ENCODE measurements around the gene TRABD. TPM values are rescaled to one million over a fixed set of nuclear protein-coding genes. Genes with fewer than 3 reads are reported as not detected.

Gene TRABD
- total RNA-seq, 1 experiment from 2014 or later, result 55.7 TPM

GRCh38 chr22:50243685-50244419, 58.1 kb downstream of the TRABD start:
- intact Hi-C loops (cut with micrococcal nuclease; ENCODE audit: unreplicated experiment), result no loop called here
- TSS peak; percentile 54 for BruUV-seq (replicated peaks)
- ATAC-seq, result no peak

DNA sequence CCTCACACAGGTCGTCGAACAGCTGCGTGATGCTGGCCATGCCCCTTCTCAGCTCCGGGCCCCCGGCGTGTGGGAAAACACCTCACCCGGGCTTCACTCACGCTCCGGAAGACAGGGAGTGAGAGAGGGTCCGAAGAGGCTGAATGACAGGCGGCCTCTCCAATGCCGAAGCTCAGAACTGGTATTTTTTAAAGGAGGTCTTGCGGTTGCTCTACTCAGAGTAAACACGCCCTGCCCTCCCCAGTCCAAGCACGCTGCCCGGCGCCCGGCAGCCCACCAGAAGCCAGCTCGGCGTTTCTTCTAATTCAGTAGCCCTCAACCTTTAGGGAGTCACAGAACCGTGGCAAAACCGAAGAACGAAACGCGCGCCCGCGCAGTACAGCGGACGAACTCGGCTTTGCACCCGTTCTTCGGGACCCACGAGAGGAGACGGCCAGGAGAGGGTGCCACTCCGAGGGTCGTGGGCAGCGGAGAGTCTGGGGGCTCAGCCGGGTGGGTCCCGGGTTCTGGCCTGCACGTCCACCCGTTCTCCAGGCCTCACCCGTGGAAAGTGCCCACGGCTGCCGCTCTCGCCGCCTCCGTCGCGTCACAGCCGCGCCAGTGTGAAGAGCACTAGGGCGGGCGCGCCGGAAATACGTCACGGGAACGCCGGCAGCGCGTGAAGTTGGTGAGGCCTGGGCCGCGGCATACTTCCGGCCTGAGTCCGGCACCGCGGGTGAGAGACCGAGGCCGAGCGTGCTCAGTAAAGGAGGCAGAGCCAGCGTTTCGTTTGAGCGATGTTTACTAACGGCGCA, 58.9 kb downstream of the TRABD start, which contains the start of gene TUBGCP6:
Gene TUBGCP6, minus strand, starts transcription at position 604 of the 794 bp plus-strand sequence. Its CDS starts 564 bp downstream, at position 40.
- DNase-seq (ENCODE audit: low read depth, low spot score), result no peak
- ChIA-PET CTCF (interaction anchor here (0.6 kb wide), 1 partner anchor 85 kb away, joined by 14 read pairs; no protein-coding TSS in a partner anchor), POLR2A (interaction anchor here (0.8 kb wide), 1 partner anchor 41 kb away, joined by 5 read pairs; no protein-coding TSS in a partner anchor)
- no peaks in the 10 kb centered on the region for H3K9me3 ChIP-seq (ENCODE audit: control insufficient read depth, insufficient read depth, low read depth, low read length)
- peak within 1 kb of the TSS; percentile 78 to 79 for H3K4me3 ChIP-seq (ENCODE audit: low read depth in 2 of 2, low read length in 2 of 2)
- 0 out of 4 replicates have a peak, but pooled peaks of 1 of the 2 experiments have one; percentile 33 for TF ChIP-seq REST (IDR thresholded peaks at IDR 0.05; ENCODE audit: insufficient read depth in 1 of 2, low read depth in 2 of 2, low read length in 1 of 2)
- TF ChIP-seq POLR2AphosphoS5 (IDR thresholded peaks at IDR 0.05; ENCODE audit: low read depth, low read length), result peak; percentile 85
- TF ChIP-seq CTCF (IDR thresholded peaks at IDR 0.05), result no peak
- in situ Hi-C loops (cut with HindIII; ENCODE audit: low pct_unique_long_range_greater_than_20kb, low sequenced_read_pairs) (no loop called here), intact Hi-C loops (cut with micrococcal nuclease; ENCODE audit: unreplicated experiment) (no loop called here)
- H3K36me3 ChIP-seq (ENCODE audit: control insufficient read depth, insufficient read depth, low read length), result no peaks in the 10 kb centered on the region; the same call in 1 of the 2 replicates
- peaks cover 4% of the 10 kb centered on the region; the same call in 1 of the 2 replicates for H3K4me1 ChIP-seq (ENCODE audit: control insufficient read depth, insufficient read depth, low read length)
- peak within 1 kb of the TSS; percentile 84 for H3K27ac ChIP-seq (ENCODE audit: low read length)
- H3K27me3 ChIP-seq (ENCODE audit: control insufficient read depth, insufficient read depth, low read length), result no peaks in the 10 kb centered on the region
- peak; percentile 87 for ATAC-seq
- no TSS peak for BruUV-seq (replicated peaks)

More at GRCh38 chr22:50243685-50244419, 58.1 kb downstream of the TRABD start:
- no peak for TF ChIP-seq REST (IDR thresholded peaks at IDR 0.05; ENCODE audit: insufficient read depth in 1 of 2, low read depth in 2 of 2, low read length in 1 of 2)
- no peak for TF ChIP-seq POLR2AphosphoS5 (IDR thresholded peaks at IDR 0.05; ENCODE audit: low read depth, low read length)
- no peak for TF ChIP-seq SIN3A (IDR thresholded peaks at IDR 0.05; ENCODE audit: borderline replicate concordance, insufficient read depth, low read depth, low read length)
- no peak for DNase-seq (ENCODE audit: low read depth, low spot score)
- Histone ChIP-seq H3K27me3 (ENCODE audit: control insufficient read depth, insufficient read depth, low read length) (no peaks in the 10 kb centered on the region), H3K36me3 (ENCODE audit: control insufficient read depth, insufficient read depth, low read length) (no peaks in the 10 kb centered on the region; the same call in 1 of the 2 replicates), H3K27ac (ENCODE audit: low read length) (peak overlapping the region; percentile 84), H3K9me3 (ENCODE audit: control insufficient read depth, insufficient read depth, low read depth, low read length) (no peaks in the 10 kb centered on the region), H3K4me1 (ENCODE audit: control insufficient read depth, insufficient read depth, low read length) (no peaks in the 10 kb centered on the region), H3K4me3 (ENCODE audit: low read depth in 2 of 2, low read length in 2 of 2) (peak overlapping the region; percentile 78 to 79)
- CTCF ChIA-PET, result interaction anchor here (0.6 kb wide), 1 partner anchor 86 kb away, joined by 14 read pairs; no protein-coding TSS in a partner anchor
- in situ Hi-C loops (cut with HindIII; ENCODE audit: low pct_unique_long_range_greater_than_20kb, low sequenced_read_pairs), result no loop called here
- POLR2A ChIA-PET, result interaction anchor here (0.8 kb wide), 1 partner anchor 40 kb away, joined by 5 read pairs; no protein-coding TSS in a partner anchor
